D341Med (cell line): ENCODE data around the gene LMF1.

ENCODE experiments used
- DNase-seq: peaks from one replicate; pipeline ENCODE4 v3.0.0; 2012; ENCODE audit warnings: low spot score

Gene LMF1

DNA sequence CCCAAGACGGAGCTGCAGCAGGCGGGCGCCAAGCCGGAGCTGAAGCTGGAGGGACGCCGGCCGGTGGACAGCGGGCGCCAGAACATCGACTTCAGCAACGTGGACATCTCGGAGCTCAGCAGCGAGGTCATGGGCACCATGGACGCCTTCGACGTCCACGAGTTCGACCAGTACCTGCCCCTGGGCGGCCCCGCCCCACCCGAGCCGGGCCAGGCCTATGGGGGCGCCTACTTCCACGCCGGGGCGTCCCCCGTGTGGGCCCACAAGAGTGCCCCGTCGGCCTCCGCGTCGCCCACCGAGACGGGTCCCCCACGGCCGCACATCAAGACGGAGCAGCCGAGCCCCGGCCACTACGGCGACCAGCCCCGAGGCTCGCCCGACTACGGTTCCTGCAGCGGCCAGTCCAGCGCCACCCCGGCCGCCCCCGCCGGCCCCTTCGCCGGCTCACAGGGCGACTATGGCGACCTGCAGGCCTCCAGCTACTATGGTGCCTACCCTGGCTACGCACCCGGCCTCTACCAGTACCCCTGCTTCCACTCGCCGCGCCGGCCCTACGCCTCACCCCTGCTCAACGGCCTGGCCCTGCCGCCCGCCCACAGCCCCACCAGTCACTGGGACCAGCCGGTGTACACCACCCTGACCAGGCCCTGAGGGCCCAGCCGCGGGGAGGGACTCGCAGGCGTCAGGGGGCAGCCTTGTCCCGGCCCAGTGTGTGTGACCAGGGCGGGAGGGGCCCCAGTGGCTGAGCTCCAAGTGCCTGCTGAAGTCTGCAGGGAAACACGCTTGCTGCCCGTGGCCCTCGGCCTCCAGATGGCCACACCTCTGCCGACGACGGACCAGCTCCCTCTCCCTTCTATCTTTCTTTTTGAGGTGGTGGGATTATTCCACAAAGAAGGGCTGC lies 14.2 kb upstream of the LMF1 start:
- DNase-seq, result no peak

DNA sequence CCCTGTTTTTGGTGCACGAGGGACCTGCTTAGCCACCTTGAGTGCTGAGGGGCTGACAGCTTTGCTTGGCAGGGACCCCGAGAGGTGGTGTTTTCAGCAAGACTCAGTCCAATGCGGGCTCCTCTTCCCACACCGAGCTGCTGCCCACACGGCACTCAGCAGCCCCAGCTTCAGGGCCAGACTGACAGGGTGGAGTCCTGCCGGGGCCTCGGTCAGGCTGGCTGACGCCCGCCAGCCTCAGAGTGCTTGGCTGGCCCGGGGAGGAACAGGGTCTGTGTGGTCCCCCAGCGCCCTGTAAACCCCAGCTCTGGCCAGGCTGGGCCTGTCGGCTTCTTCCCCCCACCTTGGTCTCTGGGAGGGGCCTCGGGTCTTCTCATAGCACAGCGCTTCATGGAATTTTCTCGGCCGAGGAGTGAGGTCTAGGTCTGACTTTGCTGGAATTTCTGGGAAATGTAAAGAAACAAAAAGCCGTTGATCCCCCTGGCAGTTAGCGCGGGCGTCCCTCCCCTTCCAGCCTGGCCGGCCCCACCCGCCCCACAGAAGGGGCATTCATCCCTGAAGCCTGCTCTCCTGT lies 13.4 kb upstream of the LMF1 start:
- no peak for DNase-seq

DNA sequence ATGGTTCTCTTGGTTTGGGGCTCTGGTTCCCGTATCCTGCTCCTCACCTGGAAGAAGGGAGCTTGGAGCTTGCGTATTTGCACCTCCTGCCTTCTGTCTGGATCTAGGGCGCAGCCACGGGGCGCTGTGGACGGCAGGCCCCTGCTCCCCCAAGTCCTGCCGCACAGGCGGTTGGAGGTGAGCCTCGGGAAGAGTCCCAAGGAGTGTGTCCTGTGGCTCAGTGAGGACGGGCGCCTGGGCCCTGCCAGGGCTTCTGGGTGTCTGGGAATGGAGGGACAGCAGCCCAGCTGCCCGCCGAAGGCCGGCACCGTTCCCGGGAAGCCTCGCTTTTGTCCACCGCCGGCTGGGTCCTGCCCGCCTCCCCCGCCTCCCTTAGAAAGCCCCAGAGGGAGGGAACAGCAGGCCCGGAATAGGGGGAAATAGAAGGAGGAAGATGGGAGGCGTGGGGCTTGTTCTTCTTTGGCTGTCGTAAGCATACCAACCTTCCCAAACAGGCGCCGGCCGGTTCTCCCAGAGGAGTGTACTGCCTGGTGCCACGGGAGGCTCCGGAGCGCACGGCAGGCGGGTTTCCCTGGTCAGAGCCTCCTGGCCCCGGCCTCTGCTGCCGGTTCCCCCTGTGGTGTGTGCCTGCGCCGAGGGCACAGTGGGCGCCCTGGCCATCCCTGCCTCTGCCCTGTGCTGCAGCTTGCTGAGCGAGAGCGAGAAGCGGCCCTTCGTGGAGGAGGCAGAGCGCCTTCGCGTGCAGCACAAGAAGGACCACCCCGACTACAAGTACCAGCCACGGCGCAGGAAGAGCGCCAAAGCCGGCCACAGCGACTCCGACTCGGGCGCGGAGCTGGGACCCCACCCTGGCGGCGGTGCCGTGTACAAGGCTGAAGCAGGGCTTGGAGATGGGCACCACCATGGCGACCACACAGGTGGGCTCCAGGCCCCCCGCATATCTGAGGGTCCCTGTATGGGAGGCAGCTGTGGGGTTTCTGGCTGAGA lies 12.6 kb upstream of the LMF1 start:
- no peak for DNase-seq

DNA sequence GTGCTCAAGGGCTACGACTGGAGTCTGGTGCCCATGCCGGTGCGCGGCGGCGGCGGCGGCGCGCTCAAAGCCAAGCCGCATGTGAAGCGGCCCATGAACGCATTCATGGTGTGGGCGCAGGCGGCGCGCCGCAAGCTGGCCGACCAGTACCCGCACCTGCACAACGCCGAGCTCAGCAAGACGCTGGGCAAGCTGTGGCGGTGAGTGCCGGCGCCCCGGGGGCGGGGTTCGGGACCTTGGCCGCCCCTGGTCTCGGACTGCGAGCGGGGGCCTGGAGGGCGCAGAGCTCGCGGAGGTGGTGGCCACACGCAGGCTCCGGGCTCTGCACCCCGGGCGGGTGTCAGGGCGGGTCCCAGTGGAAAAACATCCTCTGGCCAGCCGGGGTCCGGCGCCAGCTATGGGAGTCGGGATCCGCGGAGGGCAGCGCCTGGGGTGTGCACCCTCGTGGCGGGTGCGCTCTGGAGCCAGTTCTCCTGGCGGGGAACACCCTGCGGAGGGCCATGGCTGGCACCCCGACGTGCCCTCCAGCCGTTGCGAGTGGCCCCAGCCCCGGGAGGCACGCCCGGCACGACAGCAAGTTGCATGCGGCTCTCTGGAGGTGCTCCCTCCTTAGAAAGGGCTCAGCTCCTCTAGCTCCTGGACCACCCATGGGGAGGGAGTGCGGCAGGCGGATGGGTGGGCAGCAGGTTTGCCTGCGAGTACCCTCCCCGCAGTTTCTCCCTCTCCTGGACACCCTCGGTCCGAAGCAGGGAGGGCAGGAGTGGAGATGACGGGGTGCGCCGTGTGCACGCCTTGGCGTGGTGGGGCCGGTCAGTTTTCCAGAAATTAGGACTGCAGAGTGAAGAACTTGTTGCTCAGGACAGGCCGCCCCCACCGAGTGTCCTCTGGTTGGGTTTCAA lies 11.6 kb upstream of the LMF1 start:
- DNase-seq, result no peak

DNA sequence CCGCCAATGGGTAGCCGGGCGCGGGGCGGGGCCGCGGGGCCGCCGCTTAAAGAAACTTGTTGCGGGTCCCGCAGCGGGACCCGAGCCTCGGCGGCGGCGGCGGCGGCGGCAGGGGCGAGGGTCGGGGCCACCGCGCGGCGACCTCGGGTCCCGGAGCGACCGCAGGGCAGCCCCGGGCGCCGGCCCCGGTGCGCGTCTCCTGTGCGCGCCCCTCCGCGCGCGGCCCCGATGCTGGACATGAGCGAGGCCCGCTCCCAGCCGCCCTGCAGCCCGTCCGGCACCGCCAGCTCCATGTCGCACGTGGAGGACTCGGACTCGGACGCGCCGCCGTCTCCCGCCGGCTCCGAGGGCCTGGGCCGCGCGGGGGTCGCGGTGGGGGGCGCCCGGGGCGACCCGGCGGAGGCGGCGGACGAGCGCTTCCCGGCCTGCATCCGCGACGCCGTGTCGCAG lies 10.9 kb upstream of the LMF1 start, which contains the start of gene SOX8:
TSS of gene SOX8 (plus strand) at position 76 of the 450 bp plus-strand sequence. CDS start at position 229, 153 bp downstream.
- DNase-seq, result no peak

DNA sequence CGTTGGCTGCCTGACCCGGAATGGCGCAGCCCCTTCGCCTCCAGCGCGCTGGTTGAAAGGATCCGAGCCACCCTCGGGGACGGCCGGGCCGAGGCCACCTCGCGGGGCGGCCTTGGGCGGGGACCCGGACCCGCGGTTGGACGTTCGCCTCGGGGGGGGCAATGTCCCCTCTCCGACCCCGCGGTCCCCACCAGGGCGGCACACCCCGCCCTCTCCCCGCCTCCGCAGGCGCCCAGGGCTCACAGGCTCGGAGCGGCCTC lies 9.7 kb upstream of the LMF1 start:
- DNase-seq, result no peak

DNA sequence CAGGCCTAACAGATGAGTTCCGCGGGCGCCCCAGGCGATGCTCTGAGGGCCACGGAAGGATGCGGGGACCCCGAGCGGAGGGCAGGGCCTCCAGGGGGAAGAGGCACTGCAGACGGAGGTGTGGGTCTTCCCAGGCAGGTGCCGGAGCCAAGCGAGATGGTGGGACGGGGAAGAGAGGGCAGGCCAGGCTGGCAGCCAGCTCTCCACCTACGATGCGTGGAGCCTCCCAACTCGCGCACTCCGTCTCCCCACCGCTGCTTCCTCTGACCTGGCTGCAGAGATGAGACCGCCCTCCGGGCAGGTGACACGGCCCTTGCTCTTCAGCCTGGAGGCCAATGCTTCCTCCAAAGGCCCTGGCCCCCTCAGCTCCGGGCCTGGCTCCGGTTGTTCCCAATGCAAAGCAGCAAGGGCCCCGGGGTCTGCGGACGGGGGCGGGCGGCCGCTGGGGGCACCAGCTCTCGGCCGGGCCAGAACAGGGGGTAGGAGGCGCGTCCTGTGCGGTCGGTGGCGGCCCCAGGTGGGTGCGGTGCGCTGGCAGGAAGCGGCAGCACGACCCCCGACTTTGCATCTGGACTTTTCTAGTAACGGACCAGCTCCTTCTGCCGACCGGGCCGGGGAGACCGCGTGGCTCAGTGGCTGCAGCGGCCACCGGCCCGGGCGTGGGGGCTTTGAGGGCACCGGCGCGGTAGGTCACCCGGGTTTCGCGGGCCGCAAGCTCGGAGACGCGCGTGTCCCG lies 9.2 kb upstream of the LMF1 start:
- no peak for DNase-seq

DNA sequence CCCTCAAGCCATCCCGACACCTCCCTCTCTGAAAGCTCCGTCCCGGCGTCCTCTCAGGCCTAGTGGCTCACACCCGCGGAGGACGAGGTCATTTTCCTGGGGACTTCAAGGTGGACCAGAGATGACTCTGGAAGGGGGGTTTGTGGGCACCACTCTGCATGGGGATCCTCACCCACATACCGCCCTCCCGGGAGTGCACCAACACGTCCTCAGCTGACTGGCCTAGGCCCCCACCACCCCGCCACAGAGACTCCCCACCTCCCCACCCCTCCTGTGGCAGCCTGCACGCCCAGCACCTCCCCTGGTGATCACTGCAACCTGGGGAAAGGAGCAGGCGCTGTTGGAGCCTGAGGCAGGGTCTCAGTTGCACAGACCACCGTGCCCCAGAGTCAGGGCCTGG lies 8.4 kb upstream of the LMF1 start:
- no peak for DNase-seq

DNA sequence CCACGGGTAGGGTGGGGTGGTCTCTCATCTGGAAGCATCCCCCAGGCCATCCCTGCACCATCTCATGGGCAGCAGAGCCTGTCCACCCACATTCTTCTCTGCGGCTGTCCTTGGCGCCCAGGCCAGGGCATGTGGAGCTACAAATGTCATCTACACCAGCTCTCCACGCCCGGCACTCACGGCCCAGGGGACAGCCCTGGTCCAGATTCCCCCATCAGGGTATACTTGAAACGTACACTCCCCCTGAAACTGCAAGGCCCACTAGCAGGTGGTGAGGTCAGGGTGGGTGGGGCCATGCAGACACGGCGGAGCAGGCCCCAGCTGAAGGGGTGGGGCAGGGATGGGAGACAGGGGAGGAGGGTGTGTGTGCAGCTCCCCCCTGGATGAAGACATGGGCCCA lies 7.6 kb upstream of the LMF1 start:
- DNase-seq, result no peak

DNA sequence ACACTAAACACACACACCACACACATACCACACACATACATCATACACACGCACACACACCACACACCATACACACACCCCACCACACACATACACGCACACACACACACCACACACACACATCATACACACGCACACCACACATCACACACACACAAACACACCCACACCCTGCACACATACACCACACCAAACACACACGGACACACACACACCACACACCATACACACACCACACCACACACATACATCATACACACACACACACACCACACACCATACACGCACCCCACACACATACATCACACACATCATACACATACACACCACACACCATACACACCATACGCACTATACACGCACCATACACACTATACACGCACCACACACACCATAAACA lies 7.1 kb upstream of the LMF1 start:
- no peak for DNase-seq

DNA sequence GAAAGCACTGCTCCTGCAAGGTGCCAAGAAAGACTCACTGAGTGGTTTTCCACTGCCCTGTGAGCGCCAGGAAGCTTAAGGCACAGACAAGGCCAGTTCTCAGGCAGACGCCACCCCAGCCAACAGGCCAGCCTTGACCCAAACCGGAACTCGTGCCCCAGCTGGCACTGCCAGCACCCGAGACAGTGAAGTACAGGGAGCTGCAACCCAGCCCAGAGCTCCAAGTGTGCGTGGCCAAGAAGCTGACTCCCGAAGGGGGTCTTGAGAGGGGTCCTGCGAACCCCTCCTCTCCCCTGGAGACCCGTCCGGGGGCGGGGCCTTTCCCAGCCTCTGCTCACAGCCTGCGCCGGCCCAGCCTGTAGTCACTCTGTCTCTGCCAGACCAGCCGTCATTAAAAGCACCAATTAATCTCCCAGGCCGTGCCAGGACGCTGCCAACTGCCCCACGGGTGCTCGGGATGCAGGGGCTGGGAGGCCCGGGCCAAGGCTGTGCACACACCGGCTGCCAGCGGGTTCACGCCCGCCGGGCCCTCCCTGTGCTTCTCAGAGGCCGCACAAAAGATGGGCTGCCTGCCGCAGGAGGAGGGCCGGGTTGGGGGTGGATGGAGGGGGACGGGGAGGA lies 6.4 kb upstream of the LMF1 start:
- DNase-seq, result no peak

DNA sequence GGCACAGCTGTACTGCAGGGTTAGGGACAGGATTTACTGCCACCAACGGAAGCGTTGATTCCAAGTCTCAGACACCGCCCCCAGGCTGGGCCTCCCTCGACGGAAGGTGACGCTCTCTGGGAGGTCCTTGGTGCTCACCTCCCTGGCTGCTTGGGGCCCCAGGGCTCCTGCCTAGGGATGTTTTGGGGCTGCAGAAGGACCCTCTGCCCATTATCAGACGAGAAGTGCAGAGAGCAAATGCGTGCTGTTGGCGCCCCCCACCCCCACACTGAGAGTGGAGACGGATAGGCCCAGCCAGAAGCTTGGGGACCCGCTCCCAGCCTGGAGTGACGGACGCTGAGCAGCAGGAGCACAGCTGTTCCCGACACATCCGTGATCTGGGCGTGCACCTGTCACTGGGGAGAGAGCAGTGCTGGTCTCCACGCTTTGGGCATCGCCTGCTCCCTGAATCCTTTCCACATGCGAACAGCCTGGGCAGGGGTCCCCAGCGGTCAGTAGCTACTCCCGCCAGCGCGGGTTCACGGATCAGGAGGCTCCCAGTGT lies 5.7 kb upstream of the LMF1 start:
- DNase-seq, result no peak

DNA sequence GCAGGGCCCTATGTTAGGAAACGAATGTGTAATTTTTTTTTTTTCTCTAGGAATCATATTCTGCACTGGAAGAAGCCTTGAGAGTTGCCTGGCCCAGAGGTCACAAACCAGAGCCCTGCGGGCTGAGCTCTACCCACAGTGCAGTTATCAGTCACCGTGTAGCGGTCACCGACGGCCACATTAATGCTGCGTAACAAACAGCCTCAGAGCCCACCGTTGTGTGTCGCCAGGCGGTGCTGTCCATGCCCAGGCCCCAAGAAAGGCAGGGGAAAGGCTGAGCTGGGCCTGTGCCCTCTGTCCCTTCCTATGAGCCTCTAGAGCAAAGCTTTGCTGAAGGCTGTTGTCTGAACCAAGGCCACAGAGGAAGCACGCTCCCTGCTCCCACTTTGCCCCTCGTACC lies 4.5 kb upstream of the LMF1 start:
- DNase-seq, result no peak

DNA sequence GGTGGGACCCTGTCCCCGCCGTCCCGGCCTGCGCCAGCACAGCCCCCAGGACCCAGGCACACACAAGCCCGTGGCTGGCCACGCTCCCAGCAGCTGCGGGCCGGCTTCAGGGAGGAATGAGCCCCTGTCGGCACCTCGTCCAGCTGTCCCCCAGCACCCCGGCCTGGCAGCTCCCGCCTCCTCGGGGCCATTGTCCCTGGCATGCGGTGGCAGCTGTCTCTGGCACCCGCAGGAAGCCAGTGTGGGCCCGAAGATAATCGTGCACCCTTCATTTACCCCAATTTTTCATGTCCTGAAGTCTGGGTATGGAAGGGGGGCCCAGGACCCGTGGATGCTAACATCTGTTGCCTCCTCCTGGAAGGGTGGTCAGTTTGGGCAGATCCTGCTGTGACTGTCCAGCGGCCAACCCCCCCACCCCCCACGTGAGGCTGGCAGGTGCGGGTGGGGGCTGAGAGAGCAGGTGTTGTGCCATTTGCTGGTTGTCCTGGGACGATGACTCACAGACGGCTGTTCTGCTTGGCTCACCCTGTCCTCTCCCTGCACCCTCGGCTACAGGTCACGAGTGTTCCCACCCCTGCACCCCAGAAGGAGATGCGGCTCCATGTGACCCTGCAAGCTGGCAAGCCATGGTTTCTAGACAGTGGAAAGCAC lies 4.0 kb upstream of the LMF1 start:
- no peak for DNase-seq

DNA sequence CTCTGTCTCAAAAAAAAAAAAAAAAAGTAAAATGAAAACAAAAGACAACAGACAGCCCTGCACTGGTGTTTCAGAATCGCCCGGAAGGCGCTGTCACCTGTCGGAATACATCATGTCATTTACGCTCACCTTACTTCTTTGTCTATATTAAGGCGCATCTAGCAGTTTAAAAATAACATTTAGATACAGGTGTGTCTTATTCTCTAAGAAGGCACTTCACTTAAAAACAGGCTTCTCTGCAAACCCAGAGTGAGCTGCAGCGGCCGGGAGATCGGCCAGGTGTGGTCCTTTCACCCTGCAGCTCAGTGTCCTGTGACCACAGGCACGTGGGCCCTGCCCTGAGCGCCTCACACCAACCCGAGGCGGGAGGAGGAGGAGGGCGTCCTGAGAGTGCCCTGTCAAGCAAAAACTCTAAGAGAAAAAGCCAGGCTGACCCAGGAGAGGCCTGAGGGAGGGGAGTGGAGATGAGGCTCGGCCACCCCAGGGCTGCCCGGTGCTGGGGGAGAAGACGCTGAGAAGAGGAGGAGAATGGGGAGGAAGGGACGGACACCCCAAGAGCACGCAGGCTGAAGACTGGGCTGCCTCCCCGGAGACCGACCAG lies 3.3 kb upstream of the LMF1 start:
- DNase-seq, result no peak

DNA sequence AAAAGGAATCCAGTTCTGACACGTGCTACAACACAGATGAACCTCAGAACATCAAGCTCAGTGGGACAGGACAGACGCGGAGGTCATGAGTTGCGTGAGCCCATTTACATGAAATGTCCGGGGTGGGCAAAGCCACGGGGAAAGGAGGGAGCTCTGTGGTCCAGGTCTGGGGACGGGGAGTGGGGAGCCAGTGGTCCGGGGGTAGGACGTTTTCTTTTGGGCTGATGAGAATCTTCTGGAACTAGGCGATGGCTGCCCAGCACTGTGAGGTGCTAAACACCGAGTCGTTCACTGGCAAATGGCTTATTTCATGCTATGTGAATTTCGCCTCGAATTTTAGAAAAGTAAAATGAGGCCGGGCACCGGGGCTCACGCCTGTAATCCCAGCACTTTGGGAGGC lies 2.6 kb upstream of the LMF1 start:
- DNase-seq, result no peak

DNA sequence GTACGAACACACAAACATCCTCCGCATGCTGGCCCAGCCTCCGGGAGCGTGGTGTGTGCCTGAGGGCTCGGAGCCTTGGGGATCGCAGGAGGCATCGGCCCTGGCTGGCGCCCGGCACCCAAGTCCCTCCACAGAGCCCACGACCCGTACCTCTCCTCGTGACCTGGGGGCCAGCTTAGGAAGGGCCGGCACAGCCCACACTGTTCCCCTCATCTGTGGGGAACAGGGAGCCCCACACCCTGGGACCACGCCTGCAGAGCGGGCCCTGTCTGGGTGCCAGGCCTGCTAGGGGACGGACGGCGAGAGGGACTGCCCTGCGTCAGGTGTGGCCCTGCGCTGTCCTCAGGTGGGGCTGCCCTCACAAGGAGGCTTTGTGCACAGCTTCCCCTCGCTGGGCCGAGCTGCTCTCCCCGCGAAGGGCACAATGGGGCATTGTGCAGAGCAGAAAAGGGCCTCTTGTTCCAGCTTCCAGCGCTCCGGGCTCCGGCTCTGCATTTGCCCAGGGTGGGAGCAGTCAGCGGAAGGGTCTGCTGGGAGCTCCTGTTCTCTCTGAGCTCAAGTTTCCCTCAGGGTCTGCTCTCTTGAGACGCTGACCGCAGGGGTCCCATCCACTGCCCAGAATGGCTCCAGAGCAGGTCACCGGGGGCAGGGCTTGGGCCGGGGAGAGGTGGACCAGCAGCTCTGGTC lies 1.7 kb upstream of the LMF1 start:
- DNase-seq, result no peak

DNA sequence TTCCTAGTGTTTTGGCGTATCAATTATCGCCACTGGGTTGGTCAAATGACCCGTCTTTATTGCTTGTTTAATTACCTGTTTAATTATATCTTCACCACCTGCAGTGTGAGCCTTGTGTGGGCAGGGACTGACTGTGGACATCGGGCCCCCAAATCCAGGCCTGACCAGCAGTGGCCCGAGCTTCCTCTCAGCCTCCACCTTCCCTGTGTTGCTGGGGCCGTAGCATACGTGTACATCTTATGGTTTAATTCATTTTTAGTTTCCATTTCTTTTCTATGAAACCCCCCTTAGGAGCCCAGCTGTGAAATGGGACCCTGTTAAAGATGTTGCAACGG lies 1.2 kb upstream of the LMF1 start:
- no peak for DNase-seq

DNA sequence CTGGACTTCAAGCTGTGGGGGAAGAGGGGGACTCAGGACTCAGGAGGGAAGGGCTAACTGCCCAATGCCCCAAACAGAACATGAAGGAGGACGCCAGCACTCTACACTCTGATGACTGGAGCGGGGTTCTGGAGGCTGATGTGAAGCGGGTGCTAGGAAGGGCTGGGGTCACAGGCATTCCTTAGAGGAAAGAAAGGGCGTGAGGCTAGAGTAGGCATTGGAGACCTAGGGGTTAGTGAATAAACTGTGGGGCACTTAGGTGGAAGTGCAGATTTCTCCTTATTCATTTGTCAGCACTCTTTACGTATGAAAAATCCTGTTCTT lies 760 bp upstream of the LMF1 start:
- DNase-seq, result no peak
